COR-L47 (cell line): ENCODE data around the gene FRAT1.

Experiments
- DNase-seq: peaks from one replicate; lab custom pipeline; 2025; lab: John Stamatoyannopoulos, UW

The FRAT1 gene

GRCh38 chr10:97365761-97366351, 46.8 kb downstream of the FRAT1 start:
- no peak for DNase-seq

DNA sequence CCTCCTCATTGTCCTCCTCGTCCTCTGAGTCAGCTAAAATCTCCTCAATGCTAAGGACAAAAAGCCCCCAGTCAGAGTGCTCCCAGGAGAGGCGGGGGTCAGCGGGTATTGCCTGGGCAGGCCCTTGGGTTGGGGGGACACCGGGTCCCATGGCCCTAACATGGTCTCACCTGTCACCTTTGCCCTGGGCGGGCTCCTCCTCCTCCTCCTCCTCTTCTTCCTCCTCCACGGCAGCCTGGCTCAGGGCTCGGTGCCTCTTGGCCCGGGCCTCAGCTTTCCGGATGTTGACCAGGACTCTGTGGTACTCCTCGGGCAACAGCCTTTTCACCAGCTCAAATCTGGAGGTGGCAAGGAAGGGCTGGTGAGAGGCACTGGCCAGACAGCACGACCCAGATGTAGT, 47.5 kb downstream of the FRAT1 start:
- no peak for DNase-seq

DNA sequence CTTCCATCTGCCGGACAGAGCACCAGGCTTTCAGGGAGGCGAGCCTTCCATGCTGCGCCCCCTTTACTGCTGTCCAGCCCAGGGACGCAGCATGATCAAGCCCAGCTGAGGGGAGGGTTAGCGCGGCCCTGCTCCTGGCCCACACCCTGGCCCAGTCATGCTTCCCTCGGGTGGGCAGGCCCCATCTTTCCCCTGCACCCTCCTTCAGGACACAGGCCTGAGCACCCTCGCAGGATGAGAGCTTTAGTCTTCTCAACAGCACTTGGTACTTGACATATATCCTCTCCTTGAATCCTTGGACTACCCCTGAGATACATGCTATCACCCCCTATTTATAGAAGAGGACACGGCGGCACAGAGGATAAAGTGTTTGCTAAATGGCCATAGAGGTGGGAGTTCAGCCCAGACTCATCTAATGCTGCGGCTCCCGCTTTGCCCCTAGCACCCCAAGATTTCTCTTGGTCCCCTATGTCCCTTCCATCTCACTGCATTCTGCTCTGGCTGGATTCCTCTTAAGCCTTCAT, 48.1 kb downstream of the FRAT1 start:
- no peak for DNase-seq
